Glutamatergic neuron (in vitro differentiated cells): ENCODE data around the gene CBR3. TPM values are rescaled to one million over a fixed set of nuclear protein-coding genes. Genes with fewer than 3 reads are reported as not detected.

ENCODE experiments used
- DNase-seq: peaks from one replicate; pipeline ENCODE4 v3.0.0; 2022
- H3K27ac Mint-ChIP-seq: one replicate; pipeline ENCODE4 v1.8.0; 2020; ENCODE audit warnings: mild to moderate bottlenecking, mixed read lengths, inconsistent platforms; ENCODE audit not compliant: unreplicated experiment
- H3K27me3 Mint-ChIP-seq: one replicate; pipeline ENCODE4 v1.8.0; 2020; ENCODE audit warnings: mild to moderate bottlenecking, moderate library complexity, mixed read lengths, inconsistent platforms; ENCODE audit not compliant: unreplicated experiment
- H3K36me3 Mint-ChIP-seq: one replicate; pipeline ENCODE4 v1.8.0; 2020; ENCODE audit warnings: mild to moderate bottlenecking, mixed read lengths, inconsistent platforms; ENCODE audit not compliant: unreplicated experiment
- H3K4me1 Mint-ChIP-seq: one replicate; pipeline ENCODE4 v1.8.0; 2020; ENCODE audit warnings: mild to moderate bottlenecking, low read depth, mixed read lengths, inconsistent platforms; ENCODE audit not compliant: unreplicated experiment
- H3K4me3 Mint-ChIP-seq: one replicate; pipeline ENCODE4 v1.8.0; 2020; ENCODE audit warnings: mild to moderate bottlenecking, mixed read lengths, inconsistent platforms; ENCODE audit not compliant: unreplicated experiment
- H3K9me3 Mint-ChIP-seq: one replicate; pipeline ENCODE4 v1.8.0; 2020; ENCODE audit warnings: mild to moderate bottlenecking, moderate library complexity, mixed read lengths, inconsistent platforms; ENCODE audit not compliant: unreplicated experiment
- CTCF ChIP-seq: fragments of 200-600 bp; sonication (generic); IDR thresholded peaks from one replicate; pipeline ENCODE4 v1.5.0; 2021; ENCODE audit not compliant: partially characterized antibody, unreplicated experiment
- total RNA-seq: library from RNA; stranded (reverse); fragmentation: NEBNext Ultra II Directional; extraction: Animal tissue kit (Norgen Biotek cat#: 25700); gene quantifications from one replicate; pipeline ENCODE4 v1.2.1, GENCODE V29; 2021; ENCODE audit not compliant: unreplicated experiment

The CBR3 gene
- total RNA-seq, 1 donor from 2014 or later, result not detected

- TF ChIP-seq CTCF, result no peak
- peaks cover 4% of the 10 kb centered on the region for H3K27me3 Mint-ChIP-seq
These were observed 27.8 kb downstream of the CBR3 start for GRCh38 chr21:36162631-36163030.

GRCh38 chr21:36163750-36164741 lies 29.2 kb downstream of the CBR3 start:
- H3K27me3 Mint-ChIP-seq, result peaks cover 4% of the 10 kb centered on the region
- H3K36me3 Mint-ChIP-seq, result peaks cover 3% of the 10 kb centered on the region
- H3K4me3 Mint-ChIP-seq, result no peak overlapping the region
- no peak overlapping the region for H3K27ac Mint-ChIP-seq
- no peak for DNase-seq
- peaks cover 11% of the 10 kb centered on the region for H3K4me1 Mint-ChIP-seq
- TF ChIP-seq CTCF, result no peak
- H3K9me3 Mint-ChIP-seq, result peaks cover 5% of the 10 kb centered on the region

More at GRCh38 chr21:36162631-36163030, 27.8 kb downstream of the CBR3 start:
- Mint-ChIP-seq H3K27ac (no peak overlapping the region), H3K4me3 (no peak overlapping the region), H3K9me3 (peaks cover 10% of the 10 kb centered on the region), H3K4me1 (peaks cover 15% of the 10 kb centered on the region), H3K36me3 (no peaks in the 10 kb centered on the region)
- DNase-seq, result no peak

GRCh38 chr21:36165356-36165755 lies 30.5 kb downstream of the CBR3 start:
- H3K27ac Mint-ChIP-seq, result no peak overlapping the region
- H3K9me3 Mint-ChIP-seq, result peaks cover 5% of the 10 kb centered on the region
- H3K4me1 Mint-ChIP-seq, result peaks cover 11% of the 10 kb centered on the region
- no peak for DNase-seq
- H3K4me3 Mint-ChIP-seq, result no peak overlapping the region
- TF ChIP-seq CTCF, result no peak
- peaks cover 4% of the 10 kb centered on the region for H3K27me3 Mint-ChIP-seq
- peaks cover 11% of the 10 kb centered on the region for H3K36me3 Mint-ChIP-seq

- Mint-ChIP-seq H3K27ac (peak overlapping the region; percentile 56), H3K9me3 (peaks cover 8% of the 10 kb centered on the region), H3K4me1 (peaks cover 17% of the 10 kb centered on the region), H3K27me3 (peaks cover 4% of the 10 kb centered on the region), H3K36me3 (peaks cover 17% of the 10 kb centered on the region), H3K4me3 (peak overlapping the region; percentile 35)
- TF ChIP-seq CTCF, result no peak
- DNase-seq, result peak; percentile 54
These were observed 31.8 kb downstream of the CBR3 start for GRCh38 chr21:36166705-36167104.

DNA sequence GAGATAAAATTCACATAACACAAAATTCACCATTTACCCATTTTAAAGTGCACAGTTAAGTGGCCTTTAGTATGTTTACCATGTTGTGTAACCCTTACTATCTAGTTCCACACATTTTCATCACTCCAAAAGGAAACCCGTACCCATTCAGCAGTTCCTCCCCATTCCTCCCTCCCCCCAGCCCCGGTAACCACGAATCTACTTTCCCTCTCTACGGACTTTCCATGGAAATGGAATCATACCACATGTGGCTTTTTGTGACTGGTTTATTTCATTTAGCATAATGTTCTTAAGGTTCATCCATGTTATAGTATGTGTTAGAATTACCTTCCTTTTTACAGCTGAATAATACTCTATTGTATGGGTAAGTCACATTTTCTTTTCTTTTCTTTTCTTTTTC lies 32.7 kb downstream of the CBR3 start:
- Mint-ChIP-seq H3K9me3 (peaks cover 8% of the 10 kb centered on the region), H3K4me1 (peaks cover 19% of the 10 kb centered on the region), H3K4me3 (no peak overlapping the region), H3K27me3 (peaks cover 3% of the 10 kb centered on the region), H3K36me3 (peaks cover 17% of the 10 kb centered on the region), H3K27ac (peak overlapping the region; percentile 52)
- TF ChIP-seq CTCF, result no peak
- no peak for DNase-seq
